SK-N-SH treated with all-trans-retinoic acid at 6 μM for 48 hours (cell line): Measurements from ENCODE around the gene CDC14A.

Source experiments
- ATAC-seq: fragments of 200-7000 bp; cut with Tn5 transposase; 3 replicates; pipeline ENCODE4 v1.9.1; 2020; ENCODE audit warnings: mild to moderate bottlenecking, moderate library complexity
- ARNTL ChIP-seq: fragments of 450-650 bp; formaldehyde crosslinking; IDR thresholded peaks from 2 replicates; pipeline ENCODE4 v1.5.0; 2020; ENCODE audit warnings: low read depth, mild to moderate bottlenecking, moderate library complexity, borderline replicate concordance
- BACH2 ChIP-seq: fragments of 250-450 bp; sonication (Bioruptor Pico); IDR thresholded peaks from 2 replicates; pipeline ENCODE4 v1.9.0; 2021; ENCODE audit warnings: mild to moderate bottlenecking, borderline replicate concordance
- CSDC2 ChIP-seq: fragments of 250-450 bp; sonication (Bioruptor Pico); IDR thresholded peaks from 2 replicates; pipeline ENCODE4 v1.5.0; 2020; ENCODE audit warnings: mild to moderate bottlenecking, moderate library complexity
- ESRRG ChIP-seq: fragments of 250-450 bp; sonication (Bioruptor Pico); IDR thresholded peaks from 2 replicates; pipeline ENCODE4 v1.6.1; 2021; ENCODE audit warnings: mild to moderate bottlenecking
- GLIS3 ChIP-seq: fragments of 250-450 bp; sonication (Bioruptor Pico); IDR thresholded peaks from 2 replicates; pipeline ENCODE4 v1.5.0; 2020; ENCODE audit warnings: mild to moderate bottlenecking, moderate library complexity
- ISL1 ChIP-seq: fragments of 250-450 bp; sonication (Bioruptor Pico); IDR thresholded peaks from 2 replicates; pipeline ENCODE4 v2.1.2; 2022; ENCODE audit warnings: mild to moderate bottlenecking, moderate library complexity
- PPARA ChIP-seq: fragments of 250-450 bp; sonication (Bioruptor Pico); IDR thresholded peaks from 2 replicates; pipeline ENCODE4 v1.5.0; 2020; ENCODE audit warnings: mild to moderate bottlenecking, borderline replicate concordance
- RARB ChIP-seq: fragments of 250-450 bp; sonication (Bioruptor Pico); IDR thresholded peaks from 2 replicates; pipeline ENCODE4 v1.8.0; 2021; ENCODE audit warnings: mild to moderate bottlenecking, moderate library complexity
- SNAI2 ChIP-seq: fragments of 250-450 bp; sonication (Bioruptor Pico); IDR thresholded peaks from 2 replicates; pipeline ENCODE4 v1.5.0; 2020; ENCODE audit warnings: mild to moderate bottlenecking, moderate library complexity
- TCF4 ChIP-seq: fragments of 250-450 bp; sonication (Bioruptor Pico); IDR thresholded peaks from 2 replicates; pipeline ENCODE4 v1.8.0; 2021; ENCODE audit warnings: mild to moderate bottlenecking, moderate library complexity, borderline replicate concordance
- TOX ChIP-seq: fragments of 250-450 bp; sonication (Bioruptor Pico); IDR thresholded peaks from 2 replicates; pipeline ENCODE4 v1.8.0; 2021; ENCODE audit warnings: mild to moderate bottlenecking, moderate library complexity, borderline replicate concordance
- TSHZ2 ChIP-seq: fragments of 250-450 bp; sonication (Bioruptor Pico); IDR thresholded peaks from 2 replicates; pipeline ENCODE4 v1.5.0; 2020; ENCODE audit warnings: mild to moderate bottlenecking, moderate library complexity
- ZC3H10 ChIP-seq: fragments of 250-450 bp; sonication (Bioruptor Pico); IDR thresholded peaks from 2 replicates; pipeline ENCODE4 v1.5.1; 2021; ENCODE audit warnings: mild to moderate bottlenecking, moderate library complexity
- ZFP3 ChIP-seq: fragments of 250-450 bp; sonication (Bioruptor Pico); IDR thresholded peaks from 2 replicates; pipeline ENCODE4 v1.5.0; 2020; ENCODE audit warnings: mild to moderate bottlenecking, moderate library complexity
- ZFP30 ChIP-seq: fragments of 450-650 bp; formaldehyde crosslinking; IDR thresholded peaks from 2 replicates; pipeline ENCODE4 v1.5.0; 2022; ENCODE audit warnings: mild to moderate bottlenecking, moderate library complexity
- ZNF565 ChIP-seq: fragments of 450-650 bp; formaldehyde crosslinking; conservative IDR thresholded peaks from 2 replicates; pipeline ENCODE4 v1.5.0; 2020; ENCODE audit warnings: low read depth, mild to moderate bottlenecking, moderate library complexity
- ZNF8 ChIP-seq: fragments of 450-650 bp; formaldehyde crosslinking; IDR thresholded peaks from 2 replicates; pipeline ENCODE4 v1.5.0; 2020; ENCODE audit warnings: mild to moderate bottlenecking, moderate library complexity
- TF ChIP-seq, protein P1 (sequence below): fragments of 250-450 bp; sonication (Bioruptor Pico); IDR thresholded peaks from 2 replicates; pipeline ENCODE4 v1.8.0; 2021; ENCODE audit warnings: low read depth, mild to moderate bottlenecking, moderate library complexity, borderline replicate concordance
- TF ChIP-seq, protein P2 (sequence below): fragments of 250-450 bp; sonication (Bioruptor Pico); IDR thresholded peaks from 2 replicates; pipeline ENCODE4 v1.5.1; 2021; ENCODE audit warnings: mild to moderate bottlenecking, moderate library complexity
- TF ChIP-seq, protein P3 (sequence below): fragments of 250-450 bp; sonication (Bioruptor Pico); IDR thresholded peaks from 2 replicates; pipeline ENCODE4 v1.8.0; 2020; ENCODE audit warnings: mild to moderate bottlenecking, moderate library complexity, borderline replicate concordance
- TF ChIP-seq, protein P4 (sequence below): fragments of 250-450 bp; sonication (Bioruptor Pico); IDR thresholded peaks from 2 replicates; pipeline ENCODE4 v1.5.1; 2020; ENCODE audit warnings: low read depth, mild to moderate bottlenecking, moderate library complexity

The CDC14A gene

GRCh38 chr1:100455478-100456072, 103.3 kb downstream of the CDC14A start:
- ATAC-seq = peak; percentile 49; the same call in 1 of the 3 replicates
- TF ChIP-seq CSDC2 (no peak), ZNF565 (CRISPR knock-in tag) (no peak), BACH2 (CRISPR knock-in tag) (no peak), TOX (CRISPR knock-in tag) (no peak), SNAI2 (CRISPR knock-in tag) (no peak), ZFP3 (CRISPR knock-in tag) (no peak), ZFP30 (CRISPR knock-in tag) (no peak), ESRRG (no peak), ARNTL (no peak), GLIS3 (CRISPR knock-in tag) (no peak)
- TF ChIP-seq, protein P1, sequence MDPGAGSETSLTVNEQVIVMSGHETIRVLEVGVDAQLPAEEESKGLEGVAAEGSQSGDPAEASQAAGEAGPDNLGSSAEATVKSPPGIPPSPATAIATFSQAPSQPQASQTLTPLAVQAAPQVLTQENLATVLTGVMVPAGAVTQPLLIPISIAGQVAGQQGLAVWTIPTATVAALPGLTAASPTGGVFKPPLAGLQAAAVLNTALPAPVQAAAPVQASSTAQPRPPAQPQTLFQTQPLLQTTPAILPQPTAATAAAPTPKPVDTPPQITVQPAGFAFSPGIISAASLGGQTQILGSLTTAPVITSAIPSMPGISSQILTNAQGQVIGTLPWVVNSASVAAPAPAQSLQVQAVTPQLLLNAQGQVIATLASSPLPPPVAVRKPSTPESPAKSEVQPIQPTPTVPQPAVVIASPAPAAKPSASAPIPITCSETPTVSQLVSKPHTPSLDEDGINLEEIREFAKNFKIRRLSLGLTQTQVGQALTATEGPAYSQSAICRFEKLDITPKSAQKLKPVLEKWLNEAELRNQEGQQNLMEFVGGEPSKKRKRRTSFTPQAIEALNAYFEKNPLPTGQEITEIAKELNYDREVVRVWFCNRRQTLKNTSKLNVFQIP = no peak
- TF ChIP-seq, protein P2, sequence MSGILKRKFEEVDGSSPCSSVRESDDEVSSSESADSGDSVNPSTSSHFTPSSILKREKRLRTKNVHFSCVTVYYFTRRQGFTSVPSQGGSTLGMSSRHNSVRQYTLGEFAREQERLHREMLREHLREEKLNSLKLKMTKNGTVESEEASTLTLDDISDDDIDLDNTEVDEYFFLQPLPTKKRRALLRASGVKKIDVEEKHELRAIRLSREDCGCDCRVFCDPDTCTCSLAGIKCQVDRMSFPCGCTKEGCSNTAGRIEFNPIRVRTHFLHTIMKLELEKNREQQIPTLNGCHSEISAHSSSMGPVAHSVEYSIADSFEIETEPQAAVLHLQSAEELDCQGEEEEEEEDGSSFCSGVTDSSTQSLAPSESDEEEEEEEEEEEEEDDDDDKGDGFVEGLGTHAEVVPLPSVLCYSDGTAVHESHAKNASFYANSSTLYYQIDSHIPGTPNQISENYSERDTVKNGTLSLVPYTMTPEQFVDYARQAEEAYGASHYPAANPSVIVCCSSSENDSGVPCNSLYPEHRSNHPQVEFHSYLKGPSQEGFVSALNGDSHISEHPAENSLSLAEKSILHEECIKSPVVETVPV (CRISPR knock-in tag) = no peak
- TF ChIP-seq, protein P3, sequence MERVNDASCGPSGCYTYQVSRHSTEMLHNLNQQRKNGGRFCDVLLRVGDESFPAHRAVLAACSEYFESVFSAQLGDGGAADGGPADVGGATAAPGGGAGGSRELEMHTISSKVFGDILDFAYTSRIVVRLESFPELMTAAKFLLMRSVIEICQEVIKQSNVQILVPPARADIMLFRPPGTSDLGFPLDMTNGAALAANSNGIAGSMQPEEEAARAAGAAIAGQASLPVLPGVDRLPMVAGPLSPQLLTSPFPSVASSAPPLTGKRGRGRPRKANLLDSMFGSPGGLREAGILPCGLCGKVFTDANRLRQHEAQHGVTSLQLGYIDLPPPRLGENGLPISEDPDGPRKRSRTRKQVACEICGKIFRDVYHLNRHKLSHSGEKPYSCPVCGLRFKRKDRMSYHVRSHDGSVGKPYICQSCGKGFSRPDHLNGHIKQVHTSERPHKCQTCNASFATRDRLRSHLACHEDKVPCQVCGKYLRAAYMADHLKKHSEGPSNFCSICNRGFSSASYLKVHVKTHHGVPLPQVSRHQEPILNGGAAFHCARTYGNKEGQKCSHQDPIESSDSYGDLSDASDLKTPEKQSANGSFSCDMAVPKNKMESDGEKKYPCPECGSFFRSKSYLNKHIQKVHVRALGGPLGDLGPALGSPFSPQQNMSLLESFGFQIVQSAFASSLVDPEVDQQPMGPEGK (CRISPR knock-in tag) = no peak
- TF ChIP-seq, all 23 proteins: peak for 0

- ATAC-seq = no peak
These were observed 104.6 kb downstream of the CDC14A start for GRCh38 chr1:100456880-100457279.

GRCh38 chr1:100457683-100458082, 105.4 kb downstream of the CDC14A start:
- no peak for ATAC-seq
- TF ChIP-seq ISL1 (CRISPR knock-in tag) (no peak), ZNF8 (CRISPR knock-in tag) (no peak)

More at GRCh38 chr1:100456880-100457279, 104.6 kb downstream of the CDC14A start:
- no peak for TF ChIP-seq SNAI2 (CRISPR knock-in tag)
- TF ChIP-seq, protein P1 = no peak
- TF ChIP-seq GLIS3 (CRISPR knock-in tag) = no peak
- no peak for TF ChIP-seq ZNF8 (CRISPR knock-in tag)
- no peak for TF ChIP-seq ARNTL
- TF ChIP-seq, all 23 proteins: peak for 0

DNA sequence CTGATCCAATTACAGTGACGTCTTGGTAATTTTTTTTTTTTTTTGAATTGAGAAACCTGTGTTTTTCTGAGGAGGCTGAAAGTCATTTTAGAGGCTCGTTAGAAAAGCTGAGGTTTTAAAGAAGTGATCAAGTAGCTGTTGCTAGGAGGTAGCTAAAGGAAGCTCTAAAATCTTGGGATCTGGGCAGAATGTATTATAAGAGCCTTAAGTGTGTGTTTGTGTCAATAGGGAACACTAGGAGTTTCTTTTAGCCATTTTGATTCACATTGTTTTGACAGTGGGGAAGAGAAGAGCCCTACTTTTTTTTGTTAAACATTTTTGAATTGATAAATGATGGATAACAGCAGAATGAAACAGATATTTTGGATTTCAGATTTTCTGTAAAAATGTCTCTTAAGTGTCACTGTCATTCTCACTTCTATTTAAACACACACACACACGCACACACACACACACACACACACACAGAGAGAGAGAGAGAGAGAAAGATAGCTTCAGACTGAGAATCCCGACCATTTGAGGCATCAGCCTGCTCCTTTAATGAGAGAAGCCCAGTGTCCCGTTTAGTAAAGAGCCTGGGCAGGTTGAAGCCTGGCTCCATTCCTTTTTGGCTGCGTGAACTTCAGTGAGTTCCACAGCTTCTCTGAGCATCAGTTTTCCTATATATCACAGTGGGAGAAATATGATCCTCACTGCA, 106.5 kb downstream of the CDC14A start:
- TF ChIP-seq CSDC2 = no peak
- TF ChIP-seq SNAI2 (CRISPR knock-in tag) = no peak
- TF ChIP-seq TSHZ2 (CRISPR knock-in tag) = no peak
- TF ChIP-seq PPARA (CRISPR knock-in tag) = no peak
- TF ChIP-seq ARNTL = no peak
- TF ChIP-seq ZC3H10 (CRISPR knock-in tag) = no peak
- TF ChIP-seq, protein P4, sequence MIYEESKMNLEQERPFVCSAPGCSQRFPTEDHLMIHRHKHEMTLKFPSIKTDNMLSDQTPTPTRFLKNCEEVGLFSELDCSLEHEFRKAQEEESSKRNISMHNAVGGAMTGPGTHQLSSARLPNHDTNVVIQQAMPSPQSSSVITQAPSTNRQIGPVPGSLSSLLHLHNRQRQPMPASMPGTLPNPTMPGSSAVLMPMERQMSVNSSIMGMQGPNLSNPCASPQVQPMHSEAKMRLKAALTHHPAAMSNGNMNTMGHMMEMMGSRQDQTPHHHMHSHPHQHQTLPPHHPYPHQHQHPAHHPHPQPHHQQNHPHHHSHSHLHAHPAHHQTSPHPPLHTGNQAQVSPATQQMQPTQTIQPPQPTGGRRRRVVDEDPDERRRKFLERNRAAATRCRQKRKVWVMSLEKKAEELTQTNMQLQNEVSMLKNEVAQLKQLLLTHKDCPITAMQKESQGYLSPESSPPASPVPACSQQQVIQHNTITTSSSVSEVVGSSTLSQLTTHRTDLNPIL = no peak
- TF ChIP-seq RARB (CRISPR knock-in tag) = no peak
- no peak for TF ChIP-seq ZNF8 (CRISPR knock-in tag)
- TF ChIP-seq TCF4 (CRISPR knock-in tag) = no peak
- TF ChIP-seq, protein P1 = no peak
- no peak for TF ChIP-seq ESRRG
- TF ChIP-seq ZFP3 (CRISPR knock-in tag) = no peak
- TF ChIP-seq ZFP30 (CRISPR knock-in tag) = no peak

More for the DNA sequence above, 106.5 kb downstream of the CDC14A start:
- peak; percentile 37 for ATAC-seq
